ENCODE measurements around the gene HOXB5.

HOXB5 gene

GRCh38 chr17:48628649-48629410 lies 35.3 kb upstream of the HOXB5 start:
- no peak for DNase-seq

DNA sequence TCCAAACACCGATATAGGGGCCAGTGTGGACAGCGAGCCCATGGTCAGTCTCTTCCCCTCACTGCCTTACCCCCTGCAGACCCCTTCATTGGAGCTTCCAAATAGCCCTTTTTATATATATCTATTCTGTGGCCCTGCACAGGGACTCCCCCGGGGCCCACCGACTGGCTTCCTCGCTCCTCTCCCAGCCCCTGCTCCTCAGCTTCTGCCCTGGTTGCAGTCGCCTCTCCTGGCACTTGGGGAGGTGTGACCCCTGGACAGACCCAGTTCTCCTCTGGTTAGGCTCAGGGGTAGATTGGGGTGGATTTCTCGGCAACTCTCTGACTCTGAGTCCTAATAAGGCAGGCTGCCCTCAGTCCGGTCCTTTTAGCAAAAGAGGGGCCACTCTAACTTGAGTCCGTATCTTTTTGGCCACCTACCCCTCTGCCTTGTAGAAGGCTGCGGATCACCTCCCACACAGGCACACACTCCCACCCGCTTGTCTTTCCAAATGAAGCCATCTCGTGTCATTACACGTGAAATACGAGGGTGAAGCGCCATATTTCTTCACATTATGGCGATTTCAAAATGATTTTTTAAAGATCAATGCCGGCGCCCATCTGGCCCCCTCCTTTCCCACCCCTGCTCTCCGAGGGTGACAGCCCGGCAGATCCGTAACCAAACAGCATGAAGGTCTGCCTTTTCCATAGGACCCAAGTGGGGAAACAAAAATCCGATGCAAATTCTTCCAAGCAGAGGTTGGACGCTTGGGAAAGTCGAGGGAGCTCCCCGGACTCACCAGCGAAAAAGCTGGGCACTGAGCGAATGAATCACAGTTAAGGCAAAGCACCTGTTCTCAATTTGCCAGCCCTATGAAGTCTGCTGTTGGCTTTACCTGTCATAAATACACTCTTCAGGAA lies 34.3 kb upstream of the HOXB5 start:
- DNase-seq = no peak

- no peak for DNase-seq
These were observed 33.6 kb upstream of the HOXB5 start for GRCh38 chr17:48627118-48627597.

GRCh38 chr17:48626245-48627117 lies 32.9 kb upstream of the HOXB5 start, which contains the start of gene HOXB9:
HOXB9 (minus strand) TSS chr17:48626358; CDS start chr17:48626269, 89 bp downstream.
- peak; percentile 68 for DNase-seq

DNA sequence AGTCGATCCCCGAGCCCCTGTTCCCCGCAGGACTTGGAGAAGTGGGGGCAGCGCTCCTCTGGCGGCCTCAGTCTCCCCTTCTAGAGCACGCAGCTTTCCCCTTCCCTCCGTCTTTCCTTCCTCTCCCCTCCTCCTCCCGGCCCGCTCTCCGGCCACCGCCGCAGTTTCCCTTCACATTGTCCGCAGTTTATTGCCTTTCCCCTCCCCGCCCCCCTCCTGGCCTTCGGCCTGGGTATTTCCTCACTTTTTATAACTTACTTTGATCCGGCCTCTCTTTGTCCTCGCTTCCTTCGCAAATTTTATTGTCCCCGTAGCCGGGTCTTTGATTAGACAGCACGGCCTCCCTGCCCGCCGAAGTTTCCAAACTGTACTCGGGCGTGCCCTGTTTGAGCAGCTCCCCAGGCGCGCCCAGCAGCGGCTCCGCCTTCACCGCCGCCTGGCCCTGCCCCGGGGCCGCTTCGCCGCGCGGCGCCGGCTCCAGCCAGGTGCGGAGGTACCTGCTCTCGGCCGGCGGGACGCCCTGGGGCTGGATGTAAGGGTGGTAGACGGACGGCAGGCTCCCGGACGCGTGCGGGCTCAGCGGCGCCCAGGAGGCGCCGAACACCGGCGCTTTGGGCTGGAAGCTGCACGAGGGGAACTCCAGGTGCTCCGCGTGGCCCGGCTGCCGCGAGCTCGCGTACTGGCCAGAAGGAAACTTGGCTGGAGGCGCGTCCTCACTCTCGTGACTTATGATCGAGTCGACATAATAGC lies 32.1 kb upstream of the HOXB5 start:
- DNase-seq = peak; percentile 28

DNA sequence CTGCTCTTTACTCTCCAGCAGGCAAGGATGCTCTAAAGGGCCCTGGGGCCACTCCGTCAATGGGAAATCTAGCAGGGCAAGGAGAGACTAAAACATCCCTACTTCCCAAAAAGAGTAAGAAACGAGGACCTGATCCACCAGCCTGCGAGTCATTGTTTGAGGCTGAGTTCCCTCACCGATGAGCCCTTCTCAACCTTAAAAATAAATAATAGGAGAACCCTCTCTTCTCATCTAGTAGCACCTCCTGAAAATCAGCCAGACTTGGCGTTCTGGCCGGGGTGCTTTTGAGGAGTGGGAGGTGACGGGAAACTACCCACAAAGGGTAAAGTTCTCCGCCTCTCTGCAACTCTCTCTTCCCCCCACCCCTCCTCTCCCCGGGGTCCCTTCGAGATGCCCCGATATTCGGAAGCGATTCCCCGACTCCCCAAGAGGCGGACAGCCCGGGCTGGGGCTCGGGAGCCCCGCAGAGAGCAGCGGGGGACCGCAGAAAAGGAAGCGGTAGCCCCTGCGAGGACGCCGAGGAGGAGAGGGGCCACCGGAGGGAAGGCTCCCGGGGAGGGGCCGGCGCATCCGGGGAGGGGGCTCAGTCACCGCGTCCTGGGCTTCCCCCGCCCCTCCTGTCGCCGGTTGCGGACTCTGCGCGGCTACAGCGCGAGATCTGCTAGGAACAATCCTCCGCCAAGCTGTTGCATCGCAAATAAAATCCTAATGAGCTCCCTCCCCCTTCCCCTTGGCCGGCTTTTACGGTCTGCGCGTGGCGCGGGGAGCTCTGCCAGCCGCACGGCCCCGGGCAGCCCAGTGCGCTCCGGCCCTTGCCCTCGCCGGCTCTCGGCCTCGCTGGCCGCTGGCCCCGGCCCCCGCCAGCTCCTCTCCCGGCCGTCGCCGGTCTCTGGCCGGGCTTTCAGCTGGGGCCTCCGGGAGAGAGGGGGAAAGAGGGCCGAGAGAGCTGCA lies 31.2 kb upstream of the HOXB5 start:
- no peak for DNase-seq

DNA sequence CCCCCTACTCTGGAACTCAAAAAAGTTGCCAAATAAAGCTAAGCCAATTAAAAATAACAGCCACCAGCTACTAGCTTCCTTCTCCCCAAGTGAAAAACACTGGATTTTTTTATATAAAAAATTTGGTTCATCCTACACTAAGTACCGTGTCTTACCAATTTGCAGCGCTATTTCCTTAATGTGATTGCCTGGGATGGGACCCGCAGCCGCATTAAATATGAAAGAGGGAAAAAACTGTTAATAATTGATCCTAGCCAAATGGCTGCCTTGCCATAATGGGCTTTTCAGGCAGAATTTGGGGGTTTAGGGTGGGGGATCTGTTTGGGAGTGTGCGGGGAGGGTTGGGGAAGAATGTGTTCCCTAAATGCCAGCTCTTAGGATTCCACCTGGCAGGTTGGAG lies 30.5 kb upstream of the HOXB5 start:
- no peak for DNase-seq

DNA sequence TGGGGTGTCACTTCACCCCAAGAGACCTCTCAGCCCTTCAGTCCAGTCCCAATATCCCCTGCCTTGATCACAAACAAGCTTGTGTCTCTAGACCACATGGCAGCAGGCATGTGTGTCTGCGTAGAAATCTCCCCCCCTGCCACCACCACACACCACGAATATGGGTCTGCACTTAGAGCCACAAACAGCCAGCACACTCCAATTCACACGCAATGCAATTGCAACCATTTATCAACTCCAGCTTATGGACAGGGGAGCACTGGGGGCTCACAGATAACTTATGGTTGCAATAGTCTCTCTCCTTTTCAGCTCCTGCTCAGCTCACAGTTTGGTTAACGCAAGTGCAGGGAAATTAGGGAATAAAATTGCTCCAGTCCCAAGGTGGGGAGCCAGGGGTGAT lies 30.0 kb upstream of the HOXB5 start:
- DNase-seq = no peak

- no peak for DNase-seq
These were observed 29.3 kb upstream of the HOXB5 start for GRCh38 chr17:48622857-48623256.

DNA sequence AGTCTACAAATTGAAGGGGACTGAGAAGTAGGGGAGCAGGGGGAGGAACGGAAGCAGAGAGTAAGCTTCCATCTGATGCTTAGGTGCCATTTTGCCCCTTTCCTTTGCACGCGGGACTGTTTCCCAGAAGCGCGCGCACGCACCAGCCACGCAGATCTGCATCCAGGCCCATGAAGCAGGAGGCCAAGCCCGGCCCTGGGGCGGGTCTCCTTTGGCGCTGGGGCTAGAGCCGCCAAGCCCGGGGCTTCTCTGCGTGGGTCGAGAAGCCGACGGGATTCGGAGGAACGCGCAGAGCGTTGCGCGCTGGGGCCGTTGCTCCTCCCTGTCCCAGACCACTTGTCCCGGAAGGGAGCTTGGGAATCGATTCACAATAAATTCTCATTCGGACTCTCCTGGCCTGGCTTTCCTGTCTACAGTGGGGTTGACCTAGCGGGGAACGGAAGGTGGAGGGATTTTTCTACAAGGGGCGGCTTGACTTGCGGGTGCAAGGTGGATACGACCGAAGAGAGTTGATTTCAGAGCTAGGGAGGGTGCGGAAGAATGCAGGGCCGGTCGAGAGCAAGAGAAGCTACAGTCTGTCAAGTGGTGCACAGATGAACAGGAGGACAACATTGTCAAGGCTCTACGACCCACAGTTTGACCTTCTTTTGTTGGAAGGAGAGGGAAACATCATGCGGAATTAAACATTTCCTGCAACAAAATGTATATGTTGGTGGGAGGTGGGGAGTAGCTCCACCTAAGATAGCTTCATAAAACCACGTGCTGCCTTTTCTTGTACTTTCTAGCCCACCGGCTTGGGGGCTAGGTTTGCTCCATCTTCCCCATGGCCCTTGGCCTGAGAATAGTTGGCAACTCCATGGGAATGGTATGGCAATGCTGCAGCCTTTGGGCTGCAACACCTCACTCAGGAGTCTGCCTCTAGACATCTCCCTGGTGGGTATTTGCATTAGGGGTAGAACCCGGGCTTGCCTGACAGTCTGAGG lies 28.1 kb upstream of the HOXB5 start:
- no peak for DNase-seq

DNA sequence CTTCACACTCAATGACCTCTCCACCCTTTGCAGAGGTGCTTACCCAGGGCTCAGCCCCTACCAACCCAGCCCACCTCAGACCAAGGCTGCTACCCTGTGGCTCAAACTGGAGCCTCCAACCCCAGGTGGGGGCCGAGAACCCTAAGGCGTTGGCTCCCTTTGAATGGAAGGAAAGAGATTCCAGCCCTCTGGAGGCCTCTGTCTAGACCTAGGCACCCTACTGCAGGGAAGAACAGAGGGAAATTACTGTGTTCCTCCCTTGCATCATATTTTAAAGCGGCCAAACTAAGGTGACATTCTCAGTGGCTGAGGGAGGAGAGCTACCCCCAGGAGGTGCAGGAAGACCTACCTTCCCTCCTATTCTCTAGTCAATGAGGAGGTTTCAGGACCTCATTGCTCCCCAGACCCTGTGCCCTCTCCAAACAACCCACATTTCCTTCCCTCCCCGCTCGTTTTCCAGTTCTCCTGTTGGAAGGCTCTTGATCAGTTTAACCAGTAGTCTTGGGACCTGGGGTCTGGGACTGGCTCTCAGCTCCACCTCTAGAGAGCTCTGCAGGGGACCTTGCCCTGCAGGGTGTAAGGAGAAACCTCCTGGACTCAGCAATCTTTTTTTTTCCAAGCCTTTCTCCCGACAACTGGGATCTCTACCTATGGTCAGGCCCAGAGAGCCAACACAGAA lies 27.0 kb upstream of the HOXB5 start:
- DNase-seq = no peak

DNA sequence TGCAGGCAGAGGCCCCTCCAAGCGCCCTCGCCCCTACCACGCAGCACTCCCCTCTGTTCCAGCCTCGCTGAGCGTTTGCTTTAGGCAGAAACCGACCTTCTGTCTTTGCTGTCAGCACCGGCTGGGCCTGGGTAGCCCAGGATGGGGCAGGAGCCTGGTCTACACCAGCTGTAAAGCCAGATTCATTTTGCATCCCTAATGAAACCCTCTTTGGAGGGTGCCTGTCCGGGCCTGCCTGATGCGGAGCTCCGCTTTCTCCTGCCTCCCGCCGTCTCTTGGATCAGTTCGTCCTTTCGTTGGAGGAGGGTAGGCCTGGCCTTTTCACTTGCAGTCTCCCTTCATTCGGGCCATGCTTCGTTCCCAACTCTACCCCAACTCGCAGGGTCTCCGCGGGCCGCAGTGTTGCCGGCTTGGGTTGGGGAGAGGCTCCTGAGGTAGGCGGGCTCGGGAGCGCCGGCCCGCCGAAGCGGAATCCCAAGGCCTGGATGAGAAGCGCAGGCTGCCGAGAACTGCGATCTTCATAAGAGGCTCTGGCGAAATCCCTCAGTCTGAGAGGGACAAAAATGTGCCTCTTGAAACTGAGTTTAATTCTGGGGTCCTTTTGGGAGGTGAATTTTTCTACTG lies 26.4 kb upstream of the HOXB5 start:
- no peak for DNase-seq

- peak; percentile 83 for DNase-seq
These were observed 24.8 kb upstream of the HOXB5 start for GRCh38 chr17:48618256-48618896.

DNA sequence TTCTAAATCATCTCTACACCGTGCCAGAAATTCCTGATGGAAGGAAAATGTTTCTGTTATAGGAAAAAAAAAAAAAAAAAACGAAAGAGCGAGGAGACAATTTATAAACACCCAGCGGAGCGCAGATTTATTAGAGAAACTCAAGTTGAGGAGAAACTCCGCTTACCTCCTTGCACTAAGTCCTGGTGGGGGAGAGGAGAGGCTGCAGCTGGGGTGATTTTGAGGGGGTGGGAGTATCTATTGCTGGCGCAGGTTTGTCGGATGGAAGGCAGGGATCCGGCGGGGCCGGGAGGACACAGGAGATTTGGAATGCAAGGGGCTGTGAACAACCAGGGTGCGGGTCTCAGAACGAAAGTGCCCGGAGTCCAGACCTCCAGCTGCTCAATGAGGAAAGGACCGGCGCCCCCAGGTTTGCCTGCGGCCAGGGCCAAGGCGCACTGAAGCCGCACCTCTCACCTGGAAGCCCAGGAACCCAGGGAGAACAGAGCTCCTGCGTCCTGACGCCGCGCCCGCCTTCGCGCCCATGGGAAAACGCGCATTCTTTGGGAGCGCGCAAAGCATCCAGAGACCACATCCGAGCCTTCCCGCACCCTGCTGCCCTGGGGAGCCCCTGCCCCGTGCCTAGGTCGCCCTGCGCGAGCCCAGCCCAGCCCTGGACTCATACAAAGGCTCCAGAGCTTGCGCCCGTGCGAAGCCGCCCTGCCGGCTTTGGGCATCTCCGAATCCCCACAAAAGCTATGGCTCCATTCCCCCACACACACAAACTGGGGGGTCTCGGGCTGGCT lies 24.1 kb upstream of the HOXB5 start:
- no peak for DNase-seq

DNA sequence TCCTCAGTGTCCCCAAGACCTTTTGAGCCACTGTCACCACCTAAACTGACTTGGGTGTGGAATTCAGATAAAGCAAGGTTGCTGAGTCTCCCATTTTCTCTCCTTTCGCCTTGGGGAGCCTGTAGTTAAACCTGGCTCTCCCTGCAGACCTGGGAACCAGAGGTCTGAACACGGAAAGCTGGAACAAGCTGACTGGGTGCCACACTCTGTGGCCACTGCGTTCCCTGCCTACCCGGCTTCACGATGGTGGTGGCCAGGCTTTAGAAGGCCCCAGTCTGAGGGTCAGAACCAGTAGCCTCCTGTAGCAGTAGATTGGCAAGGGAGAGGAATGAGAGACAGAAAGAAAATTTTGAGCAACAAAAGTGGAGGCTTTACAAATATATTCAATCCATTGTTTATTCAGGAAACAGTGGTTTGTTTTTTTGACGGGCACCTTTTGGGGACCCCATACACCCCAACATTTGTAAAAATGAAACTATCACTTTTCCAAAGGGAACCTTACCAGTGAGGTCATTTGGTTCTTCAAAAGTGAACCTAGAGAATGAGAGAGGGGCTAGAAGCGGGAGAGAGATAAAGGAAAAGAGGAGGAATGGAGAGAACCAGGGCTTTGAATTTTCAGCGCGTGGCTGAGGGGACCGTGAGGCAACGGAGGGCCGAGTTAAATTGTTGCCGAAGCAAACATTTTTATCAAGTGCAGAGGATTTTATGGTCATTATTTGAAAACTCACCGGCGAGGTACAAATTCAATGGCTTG lies 23.3 kb upstream of the HOXB5 start:
- DNase-seq = no peak

DNA sequence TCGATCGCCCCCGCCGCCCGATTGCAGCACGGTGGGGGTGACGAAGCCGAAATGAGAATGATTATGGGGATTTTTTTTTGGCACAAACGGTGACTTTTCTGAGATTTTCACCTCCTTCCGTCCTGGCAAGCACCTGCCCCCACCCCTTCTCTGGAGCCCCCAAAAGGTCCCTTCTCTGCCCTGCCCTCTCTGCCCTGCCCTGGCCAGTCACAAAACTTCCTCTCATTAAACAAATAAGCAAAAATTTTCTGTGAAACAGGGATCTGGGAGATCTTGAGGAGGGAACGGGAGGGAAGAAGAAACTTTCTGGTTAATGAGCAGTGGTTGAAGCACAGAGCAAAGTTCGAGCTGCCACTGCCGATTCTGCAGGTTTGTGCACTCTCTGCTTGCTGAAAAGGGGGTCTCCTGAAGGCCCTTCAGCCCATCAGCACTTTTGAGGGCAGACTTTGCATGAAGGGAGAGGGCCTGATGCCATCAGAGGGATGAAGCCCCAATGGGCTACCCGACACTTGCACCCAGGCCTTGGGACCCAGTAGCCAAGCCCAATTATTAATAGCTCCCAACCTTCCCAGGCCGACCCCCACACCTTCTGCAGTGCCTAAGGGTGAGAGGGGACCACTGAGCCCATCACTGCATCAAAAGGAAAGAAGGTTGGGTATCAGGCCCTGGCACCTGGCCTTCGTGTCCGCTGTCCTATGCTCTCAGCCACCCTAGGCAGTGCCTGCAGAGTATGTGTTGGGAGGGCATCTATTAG lies 22.6 kb upstream of the HOXB5 start:
- no peak for DNase-seq
